GM23338 (cell line): ENCODE data around the gene DCAF6. TPM values are rescaled to one million over a fixed set of nuclear protein-coding genes. Genes with fewer than 3 reads are reported as not detected.

Experiments
- ATAC-seq: fragments of 200-7000 bp; cut with Tn5 transposase; 3 replicates; pipeline ENCODE4 v1.9.1; 2020
- DNase-seq: peaks from one replicate; pipeline ENCODE4 v3.0.0-alpha.2; 2015; ENCODE audit warnings: low spot score
- H2AFZ ChIP-seq: fragments of 200-600 bp; sonication (generic); 2 replicates; pipeline ENCODE4 v1.8.0; 2016; ENCODE audit warnings: antibody characterized with exemption, mild to moderate bottlenecking, moderate library complexity
- H3F3A ChIP-seq: fragments of 200-600 bp; sonication (generic); replicated peaks from 2 replicates; pipeline ENCODE4 v1.8.0; 2017; ENCODE audit warnings: antibody characterized with exemption, mixed run types, low read depth
- H3K27ac ChIP-seq: fragments of 200-600 bp; sonication (generic); 2 replicates; pipeline ENCODE4 v1.6.1; 2016; ENCODE audit warnings: low read depth
- H3K27me3 ChIP-seq: fragments of 200-600 bp; sonication (generic); 2 replicates; pipeline ENCODE4 v1.8.0; 2016; ENCODE audit warnings: mild to moderate bottlenecking, mixed run types, moderate library complexity; ENCODE audit not compliant: insufficient read depth
- H3K36me3 ChIP-seq: fragments of 200-600 bp; sonication (generic); 2 replicates; pipeline ENCODE4 v1.8.0; 2016; ENCODE audit warnings: mild to moderate bottlenecking; ENCODE audit not compliant: insufficient read depth
- H3K4me1 ChIP-seq: fragments of 200-600 bp; sonication (generic); 2 replicates; pipeline ENCODE4 v1.8.0; 2016; ENCODE audit warnings: mild to moderate bottlenecking, moderate library complexity; ENCODE audit not compliant: insufficient read depth
- H3K4me2 ChIP-seq: fragments of 200-600 bp; sonication (generic); 2 replicates; pipeline ENCODE4 v1.7.1; 2017; ENCODE audit warnings: mixed run types
- H3K4me3 ChIP-seq: fragments of 200-600 bp; sonication (generic); 2 replicates; pipeline ENCODE4 v1.6.1; 2016; ENCODE audit warnings: mixed run types
- H3K79me2 ChIP-seq: fragments of 200-600 bp; sonication (generic); replicated peaks from 2 replicates; pipeline ENCODE4 v1.8.0; 2017; ENCODE audit warnings: mild to moderate bottlenecking; ENCODE audit not compliant: insufficient read depth
- H3K9me2 ChIP-seq: fragments of 200-600 bp; sonication (generic); 2 replicates; pipeline ENCODE4 v1.8.0; 2017; ENCODE audit not compliant: insufficient read depth
- H4K20me1 ChIP-seq: fragments of 200-600 bp; sonication (generic); replicated peaks from 2 replicates; pipeline ENCODE4 v1.8.0; 2017; ENCODE audit warnings: mild to moderate bottlenecking; ENCODE audit not compliant: insufficient read depth
- H3K27ac Mint-ChIP-seq: 2 replicates; pipeline ENCODE4 v1.8.0; 2020; ENCODE audit warnings: inconsistent platforms, mild to moderate bottlenecking, moderate library complexity, mixed read lengths
- H3K27me3 Mint-ChIP-seq: 3 replicates; pipeline ENCODE4 v1.8.0; 2022; ENCODE audit warnings: low read depth, mild to moderate bottlenecking, moderate library complexity, mixed read lengths, inconsistent platforms; ENCODE audit not compliant: insufficient read depth, poor library complexity
- H3K36me3 Mint-ChIP-seq: 3 replicates; pipeline ENCODE4 v1.8.0; 2021; ENCODE audit warnings: low read depth, mild to moderate bottlenecking, inconsistent platforms, moderate library complexity, mixed read lengths
- H3K4me1 Mint-ChIP-seq: 3 replicates; pipeline ENCODE4 v1.8.0; 2020; ENCODE audit warnings: mild to moderate bottlenecking, inconsistent platforms, mixed read lengths
- H3K4me3 Mint-ChIP-seq: 3 replicates; pipeline ENCODE4 v1.8.0; 2021; ENCODE audit warnings: moderate library complexity, mild to moderate bottlenecking, inconsistent platforms, mixed read lengths
- H3K9me3 Mint-ChIP-seq: 3 replicates; pipeline ENCODE4 v1.8.0; 2020; ENCODE audit warnings: moderate library complexity, mild to moderate bottlenecking, inconsistent platforms, mixed read lengths
- CREB1 ChIP-seq: fragments of 250-450 bp; sonication (Bioruptor Pico); IDR thresholded peaks from 2 replicates; pipeline ENCODE4 v1.5.0; 2020; ENCODE audit warnings: low read depth, mild to moderate bottlenecking, moderate library complexity
- POLR2AphosphoS5 ChIP-seq: IDR thresholded peaks from 2 replicates; pipeline ENCODE4 v1.6.1; 2016; ENCODE audit warnings: antibody characterized with exemption, low read depth
- ZNF114 ChIP-seq: fragments of 250-450 bp; sonication (Bioruptor Pico); IDR thresholded peaks from 2 replicates; pipeline ENCODE4 v1.5.0; 2020; ENCODE audit warnings: mild to moderate bottlenecking, moderate library complexity
- polyA plus RNA-seq: library from polyadenylated mRNA; unstranded; fragments of >200 nt; fragmentation: Nextera tagmentation; extraction: Ambion mirVana; gene quantifications from 2 replicates; pipeline ENCODE4 v1.2.1, GENCODE V29; 2016
- total RNA-seq: library from RNA; depleted of rRNA; stranded (reverse); fragments of >200 nt; shearing (Covaris generic); gene quantifications from 2 replicates; pipeline ENCODE4 v1.2.3, GENCODE V29; 2014
- TF ChIP-seq, protein P1 (sequence below): fragments of 250-450 bp; sonication (Bioruptor Pico); IDR thresholded peaks from 2 replicates; pipeline ENCODE4 v1.5.0; 2020; ENCODE audit warnings: mild to moderate bottlenecking, moderate library complexity
- TF ChIP-seq, protein P2 (sequence below): IDR thresholded peaks from 2 replicates; pipeline ENCODE4 v1.6.1; 2016; ENCODE audit warnings: antibody characterized with exemption

The DCAF6 gene
- total and polyA plus RNA-seq, 2 experiments from 2014 or later, result 18.6 to 27.3 TPM

DNA sequence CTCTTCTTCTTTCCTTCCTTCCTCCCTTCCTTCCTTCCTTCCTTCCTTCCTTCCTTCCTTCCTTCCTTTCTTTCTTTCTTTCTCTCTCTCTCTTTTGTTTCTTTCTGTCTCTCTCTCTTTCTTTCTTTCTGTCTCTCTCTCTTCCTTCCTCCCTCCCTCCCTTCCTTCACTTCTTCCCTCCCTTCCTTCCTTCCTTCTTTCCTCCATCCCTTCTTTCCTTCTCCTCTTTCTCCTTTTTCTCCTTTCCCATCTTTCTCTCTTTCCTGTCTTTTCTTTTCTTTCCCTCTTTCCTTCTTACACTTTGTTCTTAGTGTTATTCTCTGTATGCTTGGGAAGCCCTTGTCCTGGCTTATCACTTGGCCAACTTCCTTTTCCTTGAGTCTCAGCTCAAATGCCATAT lies 72.8 kb downstream of the DCAF6 start:
- Histone ChIP-seq H3K9me2 (no peaks in the 10 kb centered on the region), H3K4me1 (no peaks in the 10 kb centered on the region), H4K20me1 (no peaks in the 10 kb centered on the region), H2AFZ (no peak overlapping the region), H3K79me2 (no peaks in the 10 kb centered on the region), H3F3A (no peaks in the 10 kb centered on the region), H3K36me3 (peaks cover 4% of the 10 kb centered on the region; the same call in 1 of the 2 replicates), H3K27me3 (no peaks in the 10 kb centered on the region), H3K4me3 (no peak overlapping the region), H3K4me2 (no peak overlapping the region), H3K27ac (no peak overlapping the region)
- no peak for TF ChIP-seq CREB1 (CRISPR knock-in tag)
- TF ChIP-seq, protein P1, sequence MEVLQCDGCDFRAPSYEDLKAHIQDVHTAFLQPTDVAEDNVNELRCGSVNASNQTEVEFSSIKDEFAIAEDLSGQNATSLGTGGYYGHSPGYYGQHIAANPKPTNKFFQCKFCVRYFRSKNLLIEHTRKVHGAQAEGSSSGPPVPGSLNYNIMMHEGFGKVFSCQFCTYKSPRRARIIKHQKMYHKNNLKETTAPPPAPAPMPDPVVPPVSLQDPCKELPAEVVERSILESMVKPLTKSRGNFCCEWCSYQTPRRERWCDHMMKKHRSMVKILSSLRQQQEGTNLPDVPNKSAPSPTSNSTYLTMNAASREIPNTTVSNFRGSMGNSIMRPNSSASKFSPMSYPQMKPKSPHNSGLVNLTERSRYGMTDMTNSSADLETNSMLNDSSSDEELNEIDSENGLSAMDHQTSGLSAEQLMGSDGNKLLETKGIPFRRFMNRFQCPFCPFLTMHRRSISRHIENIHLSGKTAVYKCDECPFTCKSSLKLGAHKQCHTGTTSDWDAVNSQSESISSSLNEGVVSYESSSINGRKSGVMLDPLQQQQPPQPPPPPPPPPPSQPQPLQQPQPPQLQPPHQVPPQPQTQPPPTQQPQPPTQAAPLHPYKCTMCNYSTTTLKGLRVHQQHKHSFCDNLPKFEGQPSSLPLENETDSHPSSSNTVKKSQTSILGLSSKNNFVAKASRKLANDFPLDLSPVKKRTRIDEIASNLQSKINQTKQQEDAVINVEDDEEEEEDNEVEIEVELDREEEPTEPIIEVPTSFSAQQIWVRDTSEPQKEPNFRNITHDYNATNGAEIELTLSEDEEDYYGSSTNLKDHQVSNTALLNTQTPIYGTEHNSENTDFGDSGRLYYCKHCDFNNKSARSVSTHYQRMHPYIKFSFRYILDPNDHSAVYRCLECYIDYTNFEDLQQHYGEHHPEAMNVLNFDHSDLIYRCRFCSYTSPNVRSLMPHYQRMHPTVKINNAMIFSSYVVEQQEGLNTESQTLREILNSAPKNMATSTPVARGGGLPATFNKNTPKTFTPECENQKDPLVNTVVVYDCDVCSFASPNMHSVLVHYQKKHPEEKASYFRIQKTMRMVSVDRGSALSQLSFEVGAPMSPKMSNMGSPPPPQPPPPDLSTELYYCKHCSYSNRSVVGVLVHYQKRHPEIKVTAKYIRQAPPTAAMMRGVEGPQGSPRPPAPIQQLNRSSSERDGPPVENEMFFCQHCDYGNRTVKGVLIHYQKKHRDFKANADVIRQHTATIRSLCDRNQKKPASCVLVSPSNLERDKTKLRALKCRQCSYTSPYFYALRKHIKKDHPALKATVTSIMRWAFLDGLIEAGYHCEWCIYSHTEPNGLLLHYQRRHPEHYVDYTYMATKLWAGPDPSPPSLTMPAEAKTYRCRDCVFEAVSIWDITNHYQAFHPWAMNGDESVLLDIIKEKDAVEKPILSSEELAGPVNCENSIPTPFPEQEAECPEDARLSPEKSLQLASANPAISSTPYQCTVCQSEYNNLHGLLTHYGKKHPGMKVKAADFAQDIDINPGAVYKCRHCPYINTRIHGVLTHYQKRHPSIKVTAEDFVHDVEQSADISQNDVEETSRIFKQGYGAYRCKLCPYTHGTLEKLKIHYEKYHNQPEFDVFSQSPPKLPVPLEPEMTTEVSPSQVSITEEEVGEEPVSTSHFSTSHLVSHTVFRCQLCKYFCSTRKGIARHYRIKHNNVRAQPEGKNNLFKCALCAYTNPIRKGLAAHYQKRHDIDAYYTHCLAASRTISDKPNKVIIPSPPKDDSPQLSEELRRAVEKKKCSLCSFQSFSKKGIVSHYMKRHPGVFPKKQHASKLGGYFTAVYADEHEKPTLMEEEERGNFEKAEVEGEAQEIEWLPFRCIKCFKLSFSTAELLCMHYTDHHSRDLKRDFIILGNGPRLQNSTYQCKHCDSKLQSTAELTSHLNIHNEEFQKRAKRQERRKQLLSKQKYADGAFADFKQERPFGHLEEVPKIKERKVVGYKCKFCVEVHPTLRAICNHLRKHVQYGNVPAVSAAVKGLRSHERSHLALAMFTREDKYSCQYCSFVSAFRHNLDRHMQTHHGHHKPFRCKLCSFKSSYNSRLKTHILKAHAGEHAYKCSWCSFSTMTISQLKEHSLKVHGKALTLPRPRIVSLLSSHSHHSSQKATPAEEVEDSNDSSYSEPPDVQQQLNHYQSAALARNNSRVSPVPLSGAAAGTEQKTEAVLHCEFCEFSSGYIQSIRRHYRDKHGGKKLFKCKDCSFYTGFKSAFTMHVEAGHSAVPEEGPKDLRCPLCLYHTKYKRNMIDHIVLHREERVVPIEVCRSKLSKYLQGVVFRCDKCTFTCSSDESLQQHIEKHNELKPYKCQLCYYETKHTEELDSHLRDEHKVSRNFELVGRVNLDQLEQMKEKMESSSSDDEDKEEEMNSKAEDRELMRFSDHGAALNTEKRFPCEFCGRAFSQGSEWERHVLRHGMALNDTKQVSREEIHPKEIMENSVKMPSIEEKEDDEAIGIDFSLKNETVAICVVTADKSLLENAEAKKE (CRISPR knock-in tag), result no peak
- TF ChIP-seq, protein P2, sequence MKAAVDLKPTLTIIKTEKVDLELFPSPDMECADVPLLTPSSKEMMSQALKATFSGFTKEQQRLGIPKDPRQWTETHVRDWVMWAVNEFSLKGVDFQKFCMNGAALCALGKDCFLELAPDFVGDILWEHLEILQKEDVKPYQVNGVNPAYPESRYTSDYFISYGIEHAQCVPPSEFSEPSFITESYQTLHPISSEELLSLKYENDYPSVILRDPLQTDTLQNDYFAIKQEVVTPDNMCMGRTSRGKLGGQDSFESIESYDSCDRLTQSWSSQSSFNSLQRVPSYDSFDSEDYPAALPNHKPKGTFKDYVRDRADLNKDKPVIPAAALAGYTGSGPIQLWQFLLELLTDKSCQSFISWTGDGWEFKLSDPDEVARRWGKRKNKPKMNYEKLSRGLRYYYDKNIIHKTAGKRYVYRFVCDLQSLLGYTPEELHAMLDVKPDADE, result no peak
- DNase-seq (no peak), ATAC-seq (no peak)
- Mint-ChIP-seq H3K9me3 (no peaks in the 10 kb centered on the region; the same call in 2 of the 3 replicates), H3K4me3 (no peak overlapping the region), H3K27me3 (no peaks in the 10 kb centered on the region), H3K4me1 (peaks cover 2% of the 10 kb centered on the region; the same call in 1 of the 3 replicates), H3K27ac (peak overlapping the region; percentile 16; the same call in 1 of the 2 replicates), H3K36me3 (peaks cover 12% of the 10 kb centered on the region; the same call in 2 of the 3 replicates)

DNA sequence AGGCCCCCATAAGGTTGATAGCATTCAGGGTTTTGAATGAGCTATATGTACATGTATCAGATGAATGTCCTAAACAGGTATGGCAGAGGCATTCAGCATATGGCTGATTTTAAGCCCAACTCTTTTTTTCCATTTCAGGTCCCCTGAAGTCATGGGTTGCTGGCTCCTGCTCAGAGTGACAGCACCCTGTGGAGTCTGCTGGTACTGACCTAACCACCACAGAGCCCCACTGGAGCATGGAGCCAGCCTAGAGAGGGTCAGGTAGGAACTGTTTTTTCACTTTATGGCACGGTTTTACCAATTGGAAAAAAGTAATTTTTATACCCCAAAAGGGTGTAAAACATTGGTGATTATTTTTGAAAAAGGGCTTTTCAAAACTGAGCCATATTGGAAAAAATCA lies 82.9 kb downstream of the DCAF6 start:
- Histone ChIP-seq H3F3A (no peaks in the 10 kb centered on the region), H2AFZ (no peak overlapping the region), H3K27me3 (no peaks in the 10 kb centered on the region), H3K9me2 (no peaks in the 10 kb centered on the region), H3K4me3 (no peak overlapping the region), H3K79me2 (no peaks in the 10 kb centered on the region), H3K4me2 (no peak overlapping the region), H4K20me1 (0 out of 2 replicates have a peak, but pooled peaks cover 3% of the 10 kb centered on the region), H3K36me3 (no peaks in the 10 kb centered on the region), H3K27ac (no peak overlapping the region), H3K4me1 (no peaks in the 10 kb centered on the region)
- no peaks in the 10 kb centered on the region; the same call in 2 of the 3 replicates for H3K36me3 Mint-ChIP-seq
- H3K27me3 Mint-ChIP-seq, result no peaks in the 10 kb centered on the region
- no peak overlapping the region for H3K4me3 Mint-ChIP-seq
- ATAC-seq (peak; percentile 87), DNase-seq (peak; percentile 30)
- no peaks in the 10 kb centered on the region for H3K4me1 Mint-ChIP-seq
- no peaks in the 10 kb centered on the region for H3K9me3 Mint-ChIP-seq
- H3K27ac Mint-ChIP-seq, result no peak overlapping the region
- TF ChIP-seq, protein P1 (CRISPR knock-in tag), result no peak
- no peak for TF ChIP-seq POLR2AphosphoS5
- TF ChIP-seq ZNF114 (CRISPR knock-in tag), result no peak
